Measurements from ENCODE around the gene ADCYAP1R1.

ADCYAP1R1 gene

DNA sequence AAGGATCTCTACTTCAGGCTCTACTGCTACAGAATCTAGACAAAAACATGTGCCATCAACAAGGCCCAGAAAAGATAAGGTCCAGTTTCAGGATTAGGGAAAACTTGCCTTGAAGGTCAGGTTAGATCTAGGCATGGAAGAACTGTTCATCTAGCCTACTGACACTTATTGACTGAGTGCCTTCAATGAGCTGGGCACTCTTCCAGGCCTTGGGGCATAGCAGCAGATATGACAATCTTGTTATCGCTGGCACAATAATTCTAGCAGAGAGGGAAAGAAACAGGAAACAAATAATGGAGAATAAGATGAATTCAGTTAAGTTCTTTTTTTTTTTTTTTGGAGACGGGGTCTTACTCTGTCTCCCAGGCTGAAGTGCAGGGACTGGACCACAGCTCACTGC, 71.6 kb downstream of the ADCYAP1R1 start:
- no peak for DNase-seq (ENCODE audit: low spot score)
- TF ChIP-seq, protein P1, sequence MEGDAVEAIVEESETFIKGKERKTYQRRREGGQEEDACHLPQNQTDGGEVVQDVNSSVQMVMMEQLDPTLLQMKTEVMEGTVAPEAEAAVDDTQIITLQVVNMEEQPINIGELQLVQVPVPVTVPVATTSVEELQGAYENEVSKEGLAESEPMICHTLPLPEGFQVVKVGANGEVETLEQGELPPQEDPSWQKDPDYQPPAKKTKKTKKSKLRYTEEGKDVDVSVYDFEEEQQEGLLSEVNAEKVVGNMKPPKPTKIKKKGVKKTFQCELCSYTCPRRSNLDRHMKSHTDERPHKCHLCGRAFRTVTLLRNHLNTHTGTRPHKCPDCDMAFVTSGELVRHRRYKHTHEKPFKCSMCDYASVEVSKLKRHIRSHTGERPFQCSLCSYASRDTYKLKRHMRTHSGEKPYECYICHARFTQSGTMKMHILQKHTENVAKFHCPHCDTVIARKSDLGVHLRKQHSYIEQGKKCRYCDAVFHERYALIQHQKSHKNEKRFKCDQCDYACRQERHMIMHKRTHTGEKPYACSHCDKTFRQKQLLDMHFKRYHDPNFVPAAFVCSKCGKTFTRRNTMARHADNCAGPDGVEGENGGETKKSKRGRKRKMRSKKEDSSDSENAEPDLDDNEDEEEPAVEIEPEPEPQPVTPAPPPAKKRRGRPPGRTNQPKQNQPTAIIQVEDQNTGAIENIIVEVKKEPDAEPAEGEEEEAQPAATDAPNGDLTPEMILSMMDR (IDR thresholded peaks at IDR 0.05; ENCODE audit: extremely low read depth, missing control alignments), result no peak

DNA sequence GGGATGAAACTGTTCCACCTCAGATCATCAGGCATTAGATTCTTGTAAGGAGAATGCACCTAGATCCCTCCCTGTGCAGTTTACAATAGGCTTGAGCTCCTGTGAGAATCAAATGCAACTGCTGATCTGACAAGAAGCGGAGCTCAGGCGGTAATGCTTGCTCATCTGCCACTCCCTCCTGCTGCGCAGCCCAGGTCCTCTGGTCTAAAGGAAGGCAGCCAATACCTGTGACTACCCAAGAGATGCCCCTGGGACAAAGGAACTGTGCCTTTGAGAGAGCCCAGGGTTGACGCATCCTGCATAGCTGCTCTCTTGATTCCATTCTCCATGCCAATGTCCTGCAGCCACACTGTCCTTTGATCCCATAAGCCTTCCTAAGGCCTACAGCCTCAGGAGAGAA, 73.1 kb downstream of the ADCYAP1R1 start:
- no peak for DNase-seq (ENCODE audit: low spot score)
- TF ChIP-seq, protein P1 (IDR thresholded peaks at IDR 0.05; ENCODE audit: extremely low read depth, missing control alignments), result no peak

DNA sequence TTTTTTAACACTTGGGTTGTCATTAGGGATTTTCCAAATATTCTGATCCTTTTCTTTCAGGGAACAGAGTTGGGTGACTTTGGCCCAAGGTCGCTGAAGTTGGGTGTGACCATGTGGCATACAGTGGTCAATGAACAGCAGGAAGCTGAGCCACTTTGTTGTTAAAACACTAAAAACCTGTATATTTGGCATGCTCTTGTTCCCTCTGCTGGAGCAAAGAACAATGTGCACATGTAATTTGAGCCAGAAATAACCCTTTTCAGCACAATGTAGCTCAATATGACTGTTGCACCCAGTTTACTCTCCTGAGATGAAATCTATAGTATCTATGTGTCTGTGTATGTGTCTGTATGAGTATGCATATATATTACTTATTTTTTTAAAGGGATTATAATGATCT, 74.9 kb downstream of the ADCYAP1R1 start:
- DNase-seq (ENCODE audit: low spot score), result no peak
- TF ChIP-seq, protein P1 (IDR thresholded peaks at IDR 0.05; ENCODE audit: extremely low read depth, missing control alignments), result no peak

DNA sequence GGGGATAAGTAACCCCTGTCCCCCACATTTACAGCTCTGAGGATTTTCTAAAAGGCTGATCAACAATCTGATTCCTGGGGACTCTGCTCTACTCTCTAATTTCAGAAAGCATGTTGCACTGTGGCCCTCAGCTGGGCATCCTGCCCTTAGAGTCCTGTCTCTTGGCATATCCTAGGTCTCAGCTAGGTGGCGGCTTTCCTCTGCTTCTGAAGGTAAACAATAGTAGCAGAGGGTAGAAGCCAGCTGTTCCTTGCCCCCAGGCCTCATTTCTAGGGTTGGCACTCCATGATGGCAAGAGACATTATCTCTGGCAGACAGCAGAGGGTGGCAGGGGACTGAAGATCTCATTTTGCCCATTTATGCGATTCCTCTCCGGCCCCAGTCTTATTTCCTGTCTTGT, 77.0 kb downstream of the ADCYAP1R1 start:
- DNase-seq (ENCODE audit: low spot score), result no peak
- TF ChIP-seq, protein P1 (IDR thresholded peaks at IDR 0.05; ENCODE audit: extremely low read depth, missing control alignments), result no peak

DNA sequence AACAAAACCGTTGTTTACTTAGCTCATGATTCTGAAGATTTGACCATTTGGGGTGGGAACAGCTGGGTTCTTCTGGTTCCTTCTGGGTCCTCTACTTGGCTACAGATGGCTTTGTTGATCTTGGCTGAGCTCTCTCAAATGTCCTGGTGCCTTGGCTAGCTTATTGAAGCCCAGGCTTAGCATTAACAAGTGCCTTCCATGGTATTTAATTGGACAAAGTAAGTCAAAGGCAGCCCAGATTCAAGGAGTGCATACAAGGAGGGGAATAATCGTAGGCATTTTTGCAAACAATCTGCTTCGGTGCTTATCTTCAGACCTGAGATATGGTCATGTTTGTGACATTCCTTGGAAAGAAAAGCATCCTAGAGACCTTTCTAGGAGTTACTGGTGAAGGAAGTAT, 81.4 kb downstream of the ADCYAP1R1 start:
- no peak for DNase-seq (ENCODE audit: low spot score)
- TF ChIP-seq, protein P1 (IDR thresholded peaks at IDR 0.05; ENCODE audit: extremely low read depth, missing control alignments), result no peak

DNA sequence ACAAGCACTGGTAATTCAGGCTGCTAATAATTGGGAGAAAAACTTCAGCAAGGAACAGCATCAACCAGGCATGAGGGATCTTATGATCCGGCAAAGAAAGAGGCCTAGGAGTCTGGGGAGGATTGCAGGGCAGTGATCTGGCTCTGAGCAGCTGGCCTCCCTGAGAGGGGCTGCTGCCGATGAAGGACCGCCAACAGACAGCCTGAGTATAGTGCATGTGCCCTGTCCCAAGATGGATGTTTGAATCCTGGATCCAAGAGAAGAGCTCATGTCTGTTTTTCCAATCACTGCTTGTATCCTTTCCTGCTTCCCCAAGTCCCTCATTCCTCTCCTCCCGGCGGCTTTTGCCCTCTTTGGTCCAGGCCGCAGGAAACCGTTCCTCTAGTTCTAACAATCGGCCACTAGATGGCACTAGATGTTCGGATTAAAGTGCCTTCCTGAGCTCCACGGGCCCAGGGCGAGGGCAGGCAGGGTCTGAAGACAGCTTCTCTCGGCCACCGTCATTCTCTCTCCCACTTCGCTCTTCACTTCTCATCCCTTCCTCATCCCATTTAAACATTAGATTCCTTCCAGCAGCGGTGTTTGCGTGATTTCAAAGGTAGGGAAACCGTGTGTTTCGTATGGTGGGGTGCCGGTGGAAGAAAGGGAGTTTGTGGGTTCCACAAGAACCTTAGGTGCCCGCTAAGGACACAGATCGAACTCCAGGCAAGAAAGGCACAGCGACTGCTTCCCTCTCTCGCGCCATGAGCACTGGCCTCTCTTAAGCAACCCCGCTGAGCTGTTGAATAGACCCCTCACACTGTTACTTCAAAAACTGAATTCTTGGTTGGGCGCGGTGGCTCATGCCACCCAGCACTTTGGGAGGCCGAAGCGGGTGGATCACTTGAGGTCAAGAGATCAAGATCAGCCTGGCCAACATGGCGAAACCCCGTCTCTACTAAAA, 82.4 kb downstream of the ADCYAP1R1 start:
- peak; percentile 69 for DNase-seq (ENCODE audit: low spot score)
- TF ChIP-seq, protein P1 (IDR thresholded peaks at IDR 0.05; ENCODE audit: extremely low read depth, missing control alignments), result peak; percentile 65

DNA sequence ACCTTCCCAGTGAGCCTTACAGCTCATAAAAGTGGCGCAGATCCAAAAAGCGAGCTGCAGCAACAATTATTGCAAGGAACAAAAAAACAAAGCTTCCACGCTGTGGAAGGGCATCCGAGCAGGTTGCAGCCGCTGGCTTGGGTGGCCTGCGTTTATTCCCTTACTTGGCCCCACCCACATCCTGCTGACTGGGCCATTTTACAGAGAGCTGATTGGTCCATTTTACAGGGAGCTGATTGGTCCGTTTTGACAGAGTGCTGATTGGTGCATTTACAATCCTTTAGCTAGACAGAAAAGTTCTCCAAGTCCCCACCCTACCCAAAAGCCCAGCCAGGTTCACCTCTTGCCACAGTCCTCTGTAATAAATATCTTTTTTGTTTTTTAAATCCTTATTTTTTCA, 85.1 kb downstream of the ADCYAP1R1 start:
- TF ChIP-seq, protein P1 (IDR thresholded peaks at IDR 0.05; ENCODE audit: extremely low read depth, missing control alignments), result no peak
- no peak for DNase-seq (ENCODE audit: low spot score)
